B cell (primary cell): Measurements from ENCODE around the gene NEAT1. TPM values are rescaled to one million over a fixed set of nuclear protein-coding genes. Genes with fewer than 3 reads are reported as not detected.
A peak's percentile ranks its signal among the peaks of the same experiment; 100 is the strongest.

Source experiments
- ATAC-seq: fragments of 200-7000 bp; cut with Tn5 transposase; one replicate; pipeline ENCODE4 v1.10.0; 2021; ENCODE audit warnings: low read depth, mild to moderate bottlenecking, moderate number of reproducible peaks, moderate library complexity
- CTCF ChIA-PET: fragments of 350-600 bp; sonication (Branson Sonifier 250); formaldehyde crosslinking; loops from one replicate; lab custom pipeline; 2021; ENCODE audit warnings: antibody characterized with exemption, inconsistent platforms; lab: Charles Lee
- POLR2A ChIA-PET: fragments of 350-600 bp; sonication (Branson Sonifier 250); formaldehyde crosslinking; loops from one replicate; lab custom pipeline; 2021; ENCODE audit warnings: antibody characterized with exemption; lab: Charles Lee
- DNase-seq: peaks from one replicate; pipeline ENCODE4 v3.0.0; 2013
- H2AFZ ChIP-seq: 2 replicates; pipeline ENCODE4 v1.6.1; 2012; ENCODE audit warnings: mild to moderate bottlenecking, low read depth, low read length; ENCODE audit not compliant: insufficient read depth, poor library complexity, severe bottlenecking
- H3K27ac ChIP-seq, 2 donors: 1 replicate in 1 of 2; 2 replicates in 1 of 2; pipeline ENCODE4 v1.5.1; 2012 to 2013; ENCODE audit warnings: low read length in 2 of 2, mild to moderate bottlenecking in 2 of 2, moderate library complexity in 1 of 2
- H3K27me3 ChIP-seq, 4 experiments: fragments of 200-600 bp in 1 of 4; sonication (generic) in 1 of 4; replicated peaks in 1 of 4; 1 replicate in 2 of 4; 2 replicates in 2 of 4; pipeline versions ENCODE4 v1.6.1 to v1.7.0; 2013 to 2016; ENCODE audit warnings: low read length in 3 of 4, mild to moderate bottlenecking in 2 of 4, mixed read lengths in 1 of 4, moderate library complexity in 1 of 4; ENCODE audit not compliant: insufficient read depth in 4 of 4, control insufficient read depth in 3 of 4; ENCODE audit errors: control extremely low read depth in 1 of 4
- H3K36me3 ChIP-seq, 2 experiments: replicated peaks in 1 of 2; 1 replicate in 1 of 2; 2 replicates in 1 of 2; pipeline versions ENCODE4 v1.6.1 to v1.7.1; 2013; ENCODE audit warnings: low read length in 1 of 2; ENCODE audit not compliant: insufficient read depth in 2 of 2, control insufficient read depth in 1 of 2; ENCODE audit errors: control extremely low read depth in 1 of 2, extremely low read depth in 1 of 2
- H3K4me1 ChIP-seq, 2 donors: fragments of 200-600 bp in 1 of 2; sonication (generic) in 1 of 2; 1 replicate in 1 of 2; 2 replicates in 1 of 2; pipeline versions ENCODE4 v1.5.1 to v1.6.1; 2013 to 2017; ENCODE audit warnings: low read length in 2 of 2; ENCODE audit not compliant: control insufficient read depth in 2 of 2, insufficient read depth in 2 of 2
- H3K4me2 ChIP-seq: replicated peaks from 2 replicates; pipeline ENCODE3; 2012; ENCODE audit warnings: mild to moderate bottlenecking, low read depth, low read length; ENCODE audit not compliant: poor library complexity, severe bottlenecking
- H3K4me3 ChIP-seq, 5 experiments: fragments of 200-600 bp in 1 of 5; sonication (generic) in 1 of 5; 1 replicate in 3 of 5; 2 replicates in 2 of 5; pipeline versions ENCODE4 v1.5.1 to v1.7.0; 2011 to 2016; ENCODE audit warnings: low read length in 4 of 5, mild to moderate bottlenecking in 4 of 5, low read depth in 2 of 5, control low read depth in 1 of 5, moderate library complexity in 1 of 5; ENCODE audit not compliant: insufficient read depth in 1 of 5; ENCODE audit errors: control extremely low read depth in 1 of 5, extremely low read depth in 1 of 5
- H3K79me2 ChIP-seq: fragments of 200-600 bp; sonication (generic); one replicate; pipeline ENCODE4 v1.6.0; 2016; ENCODE audit warnings: low read length; ENCODE audit not compliant: control insufficient read depth, insufficient read depth
- H3K9ac ChIP-seq: fragments of 200-600 bp; sonication (generic); 2 replicates; pipeline ENCODE4 v1.6.1; 2017; ENCODE audit warnings: mild to moderate bottlenecking, low read length, moderate library complexity
- H3K9me3 ChIP-seq, 3 donors: one replicate each; pipeline versions ENCODE4 v1.6.1 to v1.7.1; 2013; ENCODE audit warnings: low read length in 2 of 3; ENCODE audit not compliant: control insufficient read depth in 2 of 3, insufficient read depth in 1 of 3; ENCODE audit errors: control extremely low read depth in 1 of 3
- H4K20me1 ChIP-seq: 2 replicates; pipeline ENCODE4 v1.6.0; 2012; ENCODE audit warnings: mild to moderate bottlenecking, low read length; ENCODE audit not compliant: insufficient read depth, control insufficient read depth, poor library complexity, severe bottlenecking
- H3K27ac Mint-ChIP-seq: one replicate; pipeline ENCODE4 v1.8.0; 2021; ENCODE audit warnings: mixed read lengths
- H3K27me3 Mint-ChIP-seq: one replicate; pipeline ENCODE4 v1.8.0; 2021; ENCODE audit warnings: mixed read lengths
- H3K4me1 Mint-ChIP-seq: one replicate; pipeline ENCODE4 v1.8.0; 2021; ENCODE audit warnings: mixed read lengths
- H3K4me3 Mint-ChIP-seq: one replicate; pipeline ENCODE4 v1.8.0; 2021; ENCODE audit warnings: mixed read lengths
- H3K9me3 Mint-ChIP-seq: one replicate; pipeline ENCODE4 v1.8.0; 2022; ENCODE audit warnings: mixed read lengths; ENCODE audit not compliant: insufficient read depth
- EZH2 ChIP-seq: IDR thresholded peaks from 2 replicates; pipeline ENCODE4 v1.6.1; 2012; ENCODE audit warnings: borderline replicate concordance, low read depth, mild to moderate bottlenecking, moderate library complexity, low read length; ENCODE audit not compliant: insufficient read depth, poor library complexity, severe bottlenecking
- WGBS: methylation state at CpG from one replicate; pipeline ENCODE4 v1.1.5; 2013; ENCODE audit warnings: missing lambda C conversion rate; ENCODE audit not compliant: insufficient coverage; 5-methylcytosine and 5-hydroxymethylcytosine counted together
- intact Hi-C: fragments of 100-400 bp; cut with micrococcal nuclease; formaldehyde crosslinking; loops from one replicate; pipeline ENCODE4 v1.10.0; 2022
- polyA plus RNA-seq: library from polyadenylated mRNA; depleted of rRNA; stranded (reverse); fragments of >200 nt; gene quantifications from 2 replicates; pipeline ENCODE4 v1.2.3, GENCODE V29; 2012
- total RNA-seq, 2 donors: library from RNA; stranded (reverse); fragments of 120-200 nt in 1 of 2; gene quantifications; 1 replicate in 1 of 2; 2 replicates in 1 of 2; pipeline versions ENCODE4 v1.2.3 to v1.2.4, GENCODE V29; 2013 to 2022
- TF ChIP-seq, protein P1 (sequence below): fragments of 200-600 bp; IDR thresholded peaks from one replicate; pipeline ENCODE4 v1.8.0; 2022; ENCODE audit warnings: antibody characterized with exemption, mild to moderate bottlenecking

The NEAT1 gene
- total and polyA plus RNA-seq, 2 donors (not counting 1 experiment from before 2014, with no cell fraction given), result 66.7 to 1,642 TPM

DNA sequence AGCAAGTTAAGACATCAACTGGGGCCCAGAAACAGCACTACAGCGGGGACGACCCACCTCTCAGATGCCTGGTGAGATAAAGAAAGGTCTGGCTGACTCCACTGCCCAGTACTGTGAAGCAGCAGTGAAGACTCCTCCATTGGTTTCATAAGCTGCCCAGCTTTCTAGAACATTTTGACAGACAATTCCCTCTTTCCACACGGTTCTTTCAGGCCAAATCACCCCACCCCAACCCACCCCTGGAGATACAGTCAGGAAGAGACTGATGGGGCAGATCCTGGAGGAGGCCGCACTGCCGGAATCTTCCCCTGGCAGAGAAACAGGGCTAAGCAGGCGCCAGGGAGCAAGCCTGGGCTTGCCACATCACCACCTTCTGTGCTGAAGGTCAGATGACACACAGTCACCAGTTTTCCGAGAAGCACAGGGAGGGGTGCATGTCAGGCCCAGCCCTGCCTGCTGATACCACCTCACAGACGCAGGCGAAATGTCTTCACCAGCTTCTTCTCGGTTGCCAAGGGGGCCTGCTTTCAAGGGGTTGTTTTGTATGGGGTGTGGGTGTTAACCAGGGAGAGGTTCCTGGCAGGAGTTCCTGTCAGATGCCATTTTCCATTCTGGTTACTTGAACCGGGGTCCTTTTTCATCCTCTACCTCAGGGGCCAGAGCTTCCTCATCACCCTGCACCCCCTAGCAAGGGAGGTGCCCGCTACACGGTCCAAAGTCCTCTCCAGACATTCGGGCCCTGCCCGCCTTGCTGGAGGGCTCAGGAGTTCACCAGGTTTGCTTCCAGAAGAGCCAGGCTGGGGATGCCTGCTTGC is 1.4 kb upstream of the NEAT1 start:
- Histone ChIP-seq H4K20me1 (no peaks in the 10 kb centered on the region), H3K9ac (peak overlapping the region; percentile 90), H3K36me3 (no peaks in the 10 kb centered on the region), H3K9me3 (no peaks in the 10 kb centered on the region), H3K4me1 (peaks cover 79 to 90% of the 10 kb centered on the region in 2 donors), H3K4me3 (peak overlapping the region; percentile 63 to 90 (median 75)), H2AFZ (peak overlapping the region; percentile 11), H3K27ac (peak overlapping the region; percentile 91 to 97), H3K4me2 (peak overlapping the region; percentile 94), H3K79me2 (peaks cover 62% of the 10 kb centered on the region), H3K27me3 (no peaks in the 10 kb centered on the region)
- Mint-ChIP-seq H3K27ac (peak overlapping the region; percentile 100), H3K9me3 (no peaks in the 10 kb centered on the region), H3K27me3 (no peaks in the 10 kb centered on the region), H3K4me3 (peak overlapping the region; percentile 92), H3K4me1 (peaks cover 73% of the 10 kb centered on the region)
- intact Hi-C loops, result loop anchor here (1.0 kb wide), 2 partner anchors 10 to 76 kb away; no protein-coding TSS in a partner anchor
- ATAC-seq, result peak; percentile 10
- CTCF ChIA-PET, result interaction anchor here (2.3 to 14.9 kb wide), 3 partner anchors 11 to 83 kb away, joined by 7 to 541 read pairs (median 108); partner anchors contain the start of genes MALAT1 and SLC25A45
- 8% methylated on average over 10 of the region's 15 CpGs for WGBS
- TF ChIP-seq, protein P1, sequence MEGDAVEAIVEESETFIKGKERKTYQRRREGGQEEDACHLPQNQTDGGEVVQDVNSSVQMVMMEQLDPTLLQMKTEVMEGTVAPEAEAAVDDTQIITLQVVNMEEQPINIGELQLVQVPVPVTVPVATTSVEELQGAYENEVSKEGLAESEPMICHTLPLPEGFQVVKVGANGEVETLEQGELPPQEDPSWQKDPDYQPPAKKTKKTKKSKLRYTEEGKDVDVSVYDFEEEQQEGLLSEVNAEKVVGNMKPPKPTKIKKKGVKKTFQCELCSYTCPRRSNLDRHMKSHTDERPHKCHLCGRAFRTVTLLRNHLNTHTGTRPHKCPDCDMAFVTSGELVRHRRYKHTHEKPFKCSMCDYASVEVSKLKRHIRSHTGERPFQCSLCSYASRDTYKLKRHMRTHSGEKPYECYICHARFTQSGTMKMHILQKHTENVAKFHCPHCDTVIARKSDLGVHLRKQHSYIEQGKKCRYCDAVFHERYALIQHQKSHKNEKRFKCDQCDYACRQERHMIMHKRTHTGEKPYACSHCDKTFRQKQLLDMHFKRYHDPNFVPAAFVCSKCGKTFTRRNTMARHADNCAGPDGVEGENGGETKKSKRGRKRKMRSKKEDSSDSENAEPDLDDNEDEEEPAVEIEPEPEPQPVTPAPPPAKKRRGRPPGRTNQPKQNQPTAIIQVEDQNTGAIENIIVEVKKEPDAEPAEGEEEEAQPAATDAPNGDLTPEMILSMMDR, result no peak
- no peak for TF ChIP-seq EZH2
- peak; percentile 88 for DNase-seq
- POLR2A ChIA-PET, result interaction anchor here (0.5 to 16.5 kb wide), 15 partner anchors 9 to 164 kb away, joined by 3 to 1159 read pairs (median 7); partner anchors contain the start of genes MALAT1 and SLC25A45
